Measurements from ENCODE around the gene CIB4. TPM values are rescaled to one million over a fixed set of nuclear protein-coding genes. Genes with fewer than 3 reads are reported as not detected.

Gene CIB4
- total RNA-seq, 1 experiment from 2014 or later: not detected

GRCh38 chr2:26645762-26646161, 4.6 kb upstream of the CIB4 start:
- H3K4me2 ChIP-seq: no peak overlapping the region
- POLR2A ChIA-PET (ENCODE audit: unreplicated experiment): no interaction called here
- CTCF ChIA-PET: no interaction called here
- H3K4me1 ChIP-seq (replicated peaks; ENCODE audit: insufficient read depth): peaks cover 12% of the 10 kb centered on the region
- DNase-seq: no peak
- H3K79me2 ChIP-seq (ENCODE audit: low read depth): no peaks in the 10 kb centered on the region
- no peak overlapping the region for H2AFZ ChIP-seq
- TF ChIP-seq EZH2 (IDR thresholded peaks at IDR 0.05; ENCODE audit: low read depth) (no peak), CTCF (conservative IDR thresholded peaks at IDR 0.05) (no peak)
- H3F3A ChIP-seq (ENCODE audit: insufficient read depth, low read depth): peaks cover 3% of the 10 kb centered on the region; the same call in 1 of the 2 replicates
- no peak overlapping the region for H3K4me3 ChIP-seq
- no peak overlapping the region for H3K27ac ChIP-seq
- H3K9me3 ChIP-seq (ENCODE audit: insufficient read depth, low read depth): no peaks in the 10 kb centered on the region
- intact Hi-C loops (cut with micrococcal nuclease; ENCODE audit: unreplicated experiment): no loop called here
- no peaks in the 10 kb centered on the region for H3K9me2 ChIP-seq (ENCODE audit: insufficient read depth)
- no peaks in the 10 kb centered on the region for H3K36me3 ChIP-seq (ENCODE audit: low read depth)
- 0 out of 2 replicates have a peak, but pooled peaks cover 6% of the 10 kb centered on the region for H3K27me3 ChIP-seq (ENCODE audit: insufficient read depth, low read depth)
- BruUV-seq (replicated peaks): no TSS peak
- H4K20me1 ChIP-seq (ENCODE audit: insufficient read depth): no peaks in the 10 kb centered on the region

DNA sequence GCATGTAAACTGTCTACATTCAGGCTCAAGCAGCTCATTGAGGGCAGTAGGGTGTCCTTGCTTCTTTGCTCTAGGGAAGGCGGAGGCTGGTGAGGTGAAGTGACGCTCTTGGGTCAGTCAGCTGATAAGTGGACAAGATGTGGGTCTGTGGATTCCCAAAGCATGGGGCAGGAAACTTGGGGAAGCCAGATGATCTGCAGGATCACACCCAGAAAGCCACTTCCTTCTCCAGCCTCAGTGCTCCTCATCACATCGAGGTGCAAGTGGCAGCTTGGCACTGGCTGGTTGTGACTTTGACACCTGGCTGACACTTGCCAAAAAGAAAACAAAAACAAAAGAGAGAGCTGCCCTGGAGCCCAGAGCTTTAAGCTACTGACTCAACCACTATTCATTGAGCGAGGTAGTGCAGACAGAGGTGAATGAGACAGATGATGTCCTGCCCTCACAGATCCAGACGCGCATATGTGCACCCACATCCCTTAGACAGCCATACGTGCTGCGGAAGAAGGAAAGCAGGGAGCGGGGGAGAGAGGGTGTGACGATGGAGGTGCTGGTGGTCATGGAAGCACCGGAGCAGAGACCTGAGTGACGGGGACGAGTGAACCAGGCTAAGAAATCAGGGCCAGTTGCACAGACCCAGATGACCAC, 3.1 kb upstream of the CIB4 start:
- peaks cover 10% of the 10 kb centered on the region; the same call in 1 of the 2 replicates for H3F3A ChIP-seq (ENCODE audit: insufficient read depth, low read depth)
- H3K27ac ChIP-seq: no peak overlapping the region
- no peak for DNase-seq
- no peak overlapping the region for H3K4me2 ChIP-seq
- POLR2A ChIA-PET (ENCODE audit: unreplicated experiment): no interaction called here
- 0 out of 2 replicates have a peak, but pooled peaks cover 6% of the 10 kb centered on the region for H3K27me3 ChIP-seq (ENCODE audit: insufficient read depth, low read depth)
- TF ChIP-seq EZH2 (IDR thresholded peaks at IDR 0.05; ENCODE audit: low read depth) (no peak), CTCF (conservative IDR thresholded peaks at IDR 0.05) (no peak)
- no TSS peak for BruUV-seq (replicated peaks)
- CTCF ChIA-PET: no interaction called here
- no peaks in the 10 kb centered on the region for H3K36me3 ChIP-seq (ENCODE audit: low read depth)
- peaks cover 24% of the 10 kb centered on the region for H3K4me1 ChIP-seq (replicated peaks; ENCODE audit: insufficient read depth)
- H3K9me3 ChIP-seq (ENCODE audit: insufficient read depth, low read depth): no peaks in the 10 kb centered on the region
- no peak overlapping the region for H2AFZ ChIP-seq
- no peaks in the 10 kb centered on the region for H3K9me2 ChIP-seq (ENCODE audit: insufficient read depth)
- no peaks in the 10 kb centered on the region for H4K20me1 ChIP-seq (ENCODE audit: insufficient read depth)
- H3K79me2 ChIP-seq (ENCODE audit: low read depth): no peaks in the 10 kb centered on the region
- H3K4me3 ChIP-seq: no peak overlapping the region
- intact Hi-C loops (cut with micrococcal nuclease; ENCODE audit: unreplicated experiment): no loop called here

DNA sequence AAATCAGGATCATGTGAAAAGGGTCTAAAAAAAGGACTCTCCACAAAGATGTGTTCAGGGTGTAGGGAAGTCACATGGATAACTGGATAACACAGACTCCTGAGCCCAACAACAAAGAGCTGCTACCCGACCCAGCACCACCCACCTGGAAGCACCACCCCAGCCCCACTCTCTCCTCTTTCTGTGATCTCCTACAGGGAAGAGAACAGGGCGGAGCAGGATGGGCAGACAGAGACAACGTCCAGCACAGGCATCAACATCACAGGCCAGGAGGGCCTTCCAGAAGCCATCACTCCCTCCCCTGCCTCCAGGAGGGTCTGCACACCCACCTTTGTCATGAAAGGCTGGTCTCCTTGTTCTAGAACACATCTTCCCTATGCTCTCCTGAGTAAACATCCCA, 1.3 kb upstream of the CIB4 start:
- intact Hi-C loops (cut with micrococcal nuclease; ENCODE audit: unreplicated experiment): no loop called here
- H3F3A ChIP-seq (ENCODE audit: insufficient read depth, low read depth): peaks cover 10% of the 10 kb centered on the region; the same call in 1 of the 2 replicates
- CTCF ChIA-PET: no interaction called here
- TF ChIP-seq CTCF (conservative IDR thresholded peaks at IDR 0.05) (no peak), EZH2 (IDR thresholded peaks at IDR 0.05; ENCODE audit: low read depth) (no peak)
- H3K36me3 ChIP-seq (ENCODE audit: low read depth): no peaks in the 10 kb centered on the region
- 0 out of 2 replicates have a peak, but pooled peaks cover 6% of the 10 kb centered on the region for H3K27me3 ChIP-seq (ENCODE audit: insufficient read depth, low read depth)
- H3K4me3 ChIP-seq: no peak overlapping the region
- no peaks in the 10 kb centered on the region for H3K79me2 ChIP-seq (ENCODE audit: low read depth)
- H3K9me3 ChIP-seq (ENCODE audit: insufficient read depth, low read depth): no peaks in the 10 kb centered on the region
- H2AFZ ChIP-seq: no peak overlapping the region
- DNase-seq: no peak
- no peaks in the 10 kb centered on the region for H3K9me2 ChIP-seq (ENCODE audit: insufficient read depth)
- H3K4me2 ChIP-seq: no peak overlapping the region
- H3K27ac ChIP-seq: no peak overlapping the region
- POLR2A ChIA-PET (ENCODE audit: unreplicated experiment): no interaction called here
- peaks cover 28% of the 10 kb centered on the region for H3K4me1 ChIP-seq (replicated peaks; ENCODE audit: insufficient read depth)
- no peaks in the 10 kb centered on the region for H4K20me1 ChIP-seq (ENCODE audit: insufficient read depth)
- no TSS peak for BruUV-seq (replicated peaks)

All from PC-9 (cell line).